GM18499 (cell line): Measurements from ENCODE around the gene TCF7.

ENCODE experiments used
- ATAC-seq: cut with Tn5 transposase; IDR thresholded peaks from one replicate; pipeline ENCODE4 v1.9.1; 2021; ENCODE audit warnings: moderate number of reproducible peaks; ENCODE audit not compliant: insufficient read depth, unreplicated experiment

The TCF7 gene

DNA sequence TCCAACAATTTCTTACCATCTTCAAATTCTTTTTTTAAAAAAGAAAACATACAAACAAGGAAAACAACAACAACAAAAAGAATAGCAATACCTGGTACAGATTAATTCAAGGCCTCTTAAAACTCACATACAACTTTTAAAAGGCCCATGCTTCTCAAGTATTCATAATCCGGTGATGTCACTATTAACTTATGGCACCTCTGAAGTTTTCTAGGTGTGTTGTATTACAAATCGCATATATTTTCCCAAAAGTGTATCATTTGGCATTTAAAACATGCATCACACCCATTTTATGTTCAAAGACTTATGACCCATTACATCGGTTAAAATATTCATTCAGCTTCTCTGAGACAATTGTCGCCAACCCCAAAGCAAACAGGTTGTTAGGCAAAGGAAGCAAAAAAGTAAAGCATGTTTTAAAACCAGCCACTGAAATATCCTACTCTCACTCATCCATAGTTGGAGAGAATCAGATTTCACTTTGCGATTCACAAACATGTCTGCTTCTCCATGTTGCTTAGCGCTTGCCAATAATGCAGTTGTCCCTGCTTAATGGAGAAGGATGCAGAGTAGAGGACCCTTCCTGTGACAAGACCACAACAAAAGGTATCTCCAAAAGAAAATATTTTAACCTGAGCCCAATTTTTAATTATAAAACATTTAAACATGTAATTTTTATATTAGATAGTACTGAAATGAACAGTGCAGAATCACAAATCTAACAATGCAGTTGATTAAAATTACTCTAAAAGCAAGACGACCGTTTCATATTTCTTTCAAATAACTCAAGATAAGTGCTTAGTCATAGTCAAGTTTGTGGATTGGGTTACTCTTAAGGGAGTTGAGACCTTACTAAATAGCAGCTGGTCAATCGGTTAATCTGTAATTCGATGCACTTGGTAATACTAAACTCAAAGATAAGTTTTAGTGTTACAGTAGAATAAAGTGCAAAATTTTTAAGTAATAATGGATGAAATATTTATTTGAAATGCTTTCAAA lies 60.7 kb downstream of the TCF7 start:
- ATAC-seq: no peak

DNA sequence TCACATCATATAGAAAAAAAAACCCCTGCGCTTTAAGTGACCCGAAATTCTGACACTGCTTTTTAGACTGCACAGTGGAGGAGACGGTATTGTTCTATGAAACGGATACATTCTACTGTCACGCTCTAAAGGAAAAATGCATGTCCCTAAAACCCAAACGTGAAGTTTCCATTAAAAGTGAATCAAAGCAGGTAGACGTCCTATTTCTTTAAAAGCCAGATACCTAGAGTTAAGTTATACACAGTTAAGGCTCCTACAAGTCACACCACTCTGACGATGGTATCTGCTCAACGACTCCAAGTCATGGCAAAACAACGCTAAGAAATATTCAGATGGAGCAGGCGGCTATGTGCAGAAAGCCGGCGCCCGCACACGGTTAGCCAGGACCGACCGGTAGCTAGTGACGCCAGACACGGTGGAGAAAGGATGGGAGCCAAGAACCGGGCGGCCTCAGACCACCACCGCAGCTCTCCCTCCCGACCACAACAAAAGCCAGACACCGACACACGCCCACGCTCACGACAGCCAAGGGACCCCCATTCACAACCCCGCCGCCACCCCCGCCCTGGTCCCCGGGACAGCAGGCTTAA lies 61.5 kb downstream of the TCF7 start:
- ATAC-seq: no peak

GRCh38 chr5:134176511-134177368 lies 62.3 kb downstream of the TCF7 start, which contains the start of gene SKP1:
SKP1 (minus strand) TSS chr5:134176950; CDS start chr5:134174022, 2,928 bp downstream.
- ATAC-seq: peak; percentile 35

GRCh38 chr5:134177369-134178095 lies 63.1 kb downstream of the TCF7 start:
- no peak for ATAC-seq

DNA sequence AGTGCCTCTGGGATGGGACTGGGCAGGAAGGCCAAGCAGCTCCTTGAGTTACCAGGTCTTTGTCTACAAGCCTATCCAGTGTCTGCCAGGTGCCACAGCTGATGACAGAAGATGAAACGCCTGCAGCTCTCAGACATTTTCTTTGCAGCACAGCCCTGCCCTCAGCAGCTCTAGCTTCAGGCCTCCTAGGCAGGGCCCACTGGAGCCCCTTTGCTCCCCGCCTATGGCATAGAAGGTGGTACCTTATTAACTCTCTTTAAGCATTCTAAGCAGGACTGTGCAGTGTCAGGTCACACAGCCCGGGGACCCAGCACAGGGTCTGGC lies 63.6 kb downstream of the TCF7 start:
- ATAC-seq: no peak

DNA sequence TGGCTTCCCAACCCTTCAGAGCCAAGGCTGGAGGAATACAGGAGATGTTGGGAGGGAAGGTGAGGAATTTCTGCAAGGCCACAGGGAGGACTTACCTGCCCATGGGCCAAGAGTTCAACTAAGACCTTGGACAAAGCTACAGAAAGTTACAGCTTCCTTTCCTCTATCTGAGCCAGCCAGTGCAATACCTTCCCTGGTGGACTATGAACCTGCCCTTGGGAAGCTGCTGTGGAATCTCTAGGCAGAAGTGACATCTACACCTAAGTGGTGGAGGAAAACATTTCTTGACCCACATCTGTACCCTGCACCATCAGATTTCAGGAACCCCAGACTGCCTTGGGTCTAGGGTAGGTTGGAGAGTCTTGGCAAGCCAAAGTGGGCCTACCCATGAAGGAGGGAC lies 69.0 kb downstream of the TCF7 start:
- ATAC-seq: no peak

- ATAC-seq: no peak
These were observed 70.0 kb downstream of the TCF7 start for GRCh38 chr5:134184155-134185135.

DNA sequence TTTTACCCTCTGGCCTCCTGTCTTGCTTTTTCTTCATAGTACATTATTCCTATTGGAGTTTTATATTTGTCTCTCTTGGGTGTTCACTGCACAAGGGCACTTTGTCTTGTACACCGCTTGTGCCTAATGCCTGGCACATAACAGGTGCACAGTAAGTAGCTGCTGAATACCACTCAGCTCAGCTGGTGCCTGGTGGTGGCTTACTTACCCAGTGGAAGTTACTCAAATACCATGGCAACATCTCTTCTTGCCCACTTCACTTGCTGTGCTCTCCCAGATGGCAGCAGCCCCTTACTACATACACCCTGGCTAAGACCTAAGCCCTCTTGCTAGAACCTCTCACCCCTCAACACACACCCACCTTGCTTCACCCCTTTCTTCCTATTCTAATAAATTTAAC lies 73.6 kb downstream of the TCF7 start:
- ATAC-seq: no peak

GRCh38 chr5:134189031-134189430 lies 74.5 kb downstream of the TCF7 start:
- no peak for ATAC-seq

DNA sequence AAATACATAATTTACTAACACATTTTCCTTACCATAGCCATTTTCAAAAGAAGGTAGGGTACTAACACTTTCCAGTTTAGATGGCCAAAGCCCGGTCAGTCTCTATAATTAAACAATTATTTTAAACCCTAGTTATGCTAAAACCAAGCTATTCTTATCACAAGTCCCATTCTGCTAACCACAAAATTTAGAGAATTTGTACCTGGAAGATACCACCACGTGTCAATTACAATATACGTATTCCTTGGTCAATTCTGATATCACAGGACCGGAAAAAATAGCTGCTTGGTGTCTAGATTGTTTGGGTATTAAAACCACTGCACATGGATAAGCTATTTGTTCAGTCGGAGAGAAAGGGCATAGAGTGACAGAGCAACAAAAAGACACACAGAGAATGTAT lies 81.2 kb downstream of the TCF7 start:
- no peak for ATAC-seq
